H1 (cell line): ENCODE results near the gene WNT3A. TPM values are rescaled to one million over a fixed set of nuclear protein-coding genes. Genes with fewer than 3 reads are reported as not detected.

Experiments
- CTCF ChIA-PET: fragments of 300-600 bp; sonication (Branson Sonifier 250); formaldehyde crosslinking; loops from one replicate; lab custom pipeline; 2021; ENCODE audit not compliant: partially characterized antibody; lab: Charles Lee
- POLR2A ChIA-PET: fragments of 300-600 bp; sonication (Branson Sonifier 250); formaldehyde crosslinking; loops from one replicate; lab custom pipeline; 2021; ENCODE audit warnings: inconsistent platforms; ENCODE audit not compliant: partially characterized antibody; lab: Charles Lee
- DNase-seq, 2 experiments: peaks; one replicate each; pipeline versions ENCODE4 v3.0.0 to v3.0.0-alpha.2; 2010 to 2022; ENCODE audit warnings: low spot score in 2 of 2, low read depth in 1 of 2, mixed read lengths in 1 of 2
- FAIRE-seq: peaks from 2 replicates; lab custom pipeline; 2011; peaks lifted over from hg19 to GRCh38; lab: Jason Lieb, UNC
- H2AFZ ChIP-seq: 2 replicates; pipeline ENCODE4 v1.8.1; 2012; ENCODE audit warnings: low read length, inconsistent platforms
- H2AK5ac ChIP-seq: 2 replicates; pipeline ENCODE4 v1.6.1; 2013; ENCODE audit warnings: low read depth, low read length
- H2BK120ac ChIP-seq: replicated peaks from 2 replicates; pipeline ENCODE3; 2013; ENCODE audit warnings: low read depth, low read length, inconsistent platforms
- H2BK12ac ChIP-seq: 2 replicates; pipeline ENCODE4 v1.6.1; 2013; ENCODE audit warnings: low read depth, low read length
- H2BK15ac ChIP-seq: 2 replicates; pipeline ENCODE4 v1.6.1; 2013; ENCODE audit warnings: low read length
- H2BK20ac ChIP-seq: 2 replicates; pipeline ENCODE4 v1.6.1; 2013; ENCODE audit warnings: low read length
- H2BK5ac ChIP-seq: 2 replicates; pipeline ENCODE4 v1.6.1; 2013; ENCODE audit warnings: low read depth, low read length
- H3K14ac ChIP-seq: 2 replicates; pipeline ENCODE4 v1.6.1; 2013; ENCODE audit warnings: inconsistent platforms; ENCODE audit not compliant: insufficient read length
- H3K18ac ChIP-seq: 2 replicates; pipeline ENCODE4 v1.6.1; 2013; ENCODE audit warnings: low read length; ENCODE audit errors: extremely low read depth
- H3K23ac ChIP-seq: 2 replicates; pipeline ENCODE4 v1.6.1; 2013; ENCODE audit warnings: inconsistent platforms; ENCODE audit not compliant: insufficient read length
- H3K23me2 ChIP-seq: 2 replicates; pipeline ENCODE4 v1.6.1; 2013; ENCODE audit warnings: low read depth, low read length
- H3K27ac ChIP-seq: 2 replicates; pipeline ENCODE4 v1.6.1; 2011; ENCODE audit warnings: low read depth, low read length, inconsistent platforms
- H3K27me3 ChIP-seq, 4 experiments: replicated peaks in 1 of 4; 1 replicate in 1 of 4; 2 replicates in 3 of 4; pipeline versions ENCODE4 v1.6.1 to v1.8.1; 2011 to 2013; ENCODE audit warnings: low read length in 3 of 4, mild to moderate bottlenecking in 3 of 4, inconsistent platforms in 2 of 4, mixed read lengths in 2 of 4, moderate library complexity in 1 of 4; ENCODE audit not compliant: control insufficient read depth in 3 of 4, insufficient read depth in 3 of 4; ENCODE audit errors: extremely low read depth in 1 of 4
- H3K36me3 ChIP-seq, 4 experiments: 2 replicates each; pipeline versions ENCODE4 v1.6.1 to v1.8.1; 2011 to 2013; ENCODE audit warnings: mild to moderate bottlenecking in 4 of 4, low read length in 3 of 4, moderate library complexity in 2 of 4, control low read depth in 1 of 4, inconsistent platforms in 1 of 4; ENCODE audit not compliant: insufficient read depth in 4 of 4, control insufficient read depth in 2 of 4
- H3K4ac ChIP-seq: replicated peaks from 2 replicates; pipeline ENCODE3; 2013; ENCODE audit warnings: low read length, low read depth, mixed read lengths, inconsistent platforms; ENCODE audit not compliant: insufficient read length
- H3K4me1 ChIP-seq, 4 experiments: replicated peaks in 1 of 4; 1 replicate in 1 of 4; 2 replicates in 3 of 4; pipeline versions ENCODE4 v1.6.1 to v1.8.1; 2011 to 2013; ENCODE audit warnings: low read length in 3 of 4, inconsistent platforms in 2 of 4, mixed read lengths in 1 of 4; ENCODE audit not compliant: insufficient read depth in 4 of 4, control insufficient read depth in 3 of 4
- H3K4me2 ChIP-seq, 2 experiments: 2 replicates each; pipeline versions ENCODE4 v1.6.1 to v1.8.1; 2011 to 2013; ENCODE audit warnings: low read depth in 2 of 2, low read length in 2 of 2, control low read depth in 1 of 2, inconsistent platforms in 1 of 2, mild to moderate bottlenecking in 1 of 2; ENCODE audit not compliant: insufficient read depth in 1 of 2
- H3K4me3 ChIP-seq, 4 experiments: fragments of 200-600, 300-600 bp in 1 of 4; sonication (generic), shearing (Covaris generic), sonication (Bioruptor Twin) in 1 of 4; 2 replicates each; pipeline versions ENCODE4 v1.5.1 to v1.8.1; 2011 to 2016; ENCODE audit warnings: low read length in 4 of 4, low read depth in 3 of 4, control low read depth in 2 of 4, inconsistent platforms in 2 of 4, mild to moderate bottlenecking in 2 of 4, mixed read lengths in 1 of 4, moderate library complexity in 1 of 4; ENCODE audit not compliant: insufficient read depth in 2 of 4; ENCODE audit errors: extremely low read depth in 1 of 4
- H3K56ac ChIP-seq: replicated peaks from 2 replicates; pipeline ENCODE3; 2013; ENCODE audit warnings: low read depth, mild to moderate bottlenecking, mixed read lengths, low read length, inconsistent platforms; ENCODE audit not compliant: insufficient read length
- H3K79me1 ChIP-seq: 2 replicates; pipeline ENCODE4 v1.6.1; 2013; ENCODE audit warnings: low read depth, low read length, control low read depth
- H3K79me2 ChIP-seq, 2 experiments: 2 replicates each; pipeline versions ENCODE4 v1.6.1 to v1.8.1; 2012 to 2013; ENCODE audit warnings: low read length in 2 of 2, mild to moderate bottlenecking in 2 of 2, inconsistent platforms in 1 of 2; ENCODE audit not compliant: insufficient read depth in 2 of 2, control insufficient read depth in 1 of 2
- H3K9ac ChIP-seq, 4 experiments: replicated peaks in 1 of 4; 1 replicate in 1 of 4; 2 replicates in 3 of 4; pipeline versions ENCODE4 v1.6.1 to v1.8.1; 2011 to 2013; ENCODE audit warnings: low read depth in 3 of 4, low read length in 3 of 4, control low read depth in 2 of 4, mild to moderate bottlenecking in 2 of 4, moderate library complexity in 2 of 4, inconsistent platforms in 1 of 4; ENCODE audit errors: extremely low read depth in 1 of 4
- H3K9me3 ChIP-seq, 2 experiments: 2 replicates each; pipeline versions ENCODE4 v1.6.1 to v1.8.1; 2012 to 2013; ENCODE audit warnings: mild to moderate bottlenecking in 2 of 2, moderate library complexity in 2 of 2, control low read depth in 1 of 2, inconsistent platforms in 1 of 2, low read depth in 1 of 2, low read length in 1 of 2, mixed read lengths in 1 of 2; ENCODE audit not compliant: insufficient read depth in 2 of 2
- H4K20me1 ChIP-seq, 2 experiments: replicated peaks in 1 of 2; 2 replicates each; pipeline versions ENCODE3 to v1.8.1; 2011 to 2013; ENCODE audit warnings: inconsistent platforms in 2 of 2, low read length in 2 of 2, mild to moderate bottlenecking in 1 of 2; ENCODE audit not compliant: insufficient read depth in 2 of 2, control insufficient read depth in 1 of 2
- H4K5ac ChIP-seq: 2 replicates; pipeline ENCODE4 v1.6.1; 2013; ENCODE audit warnings: low read length, low read depth, mixed read lengths, inconsistent platforms; ENCODE audit not compliant: insufficient read length
- H4K8ac ChIP-seq: 2 replicates; pipeline ENCODE4 v1.8.0; 2013; ENCODE audit warnings: mild to moderate bottlenecking, moderate library complexity, low read length, inconsistent platforms; ENCODE audit not compliant: insufficient read depth; ENCODE audit errors: extremely low read depth
- H4K91ac ChIP-seq: replicated peaks from 2 replicates; pipeline ENCODE3; 2013; ENCODE audit warnings: low read length, mixed read lengths, inconsistent platforms; ENCODE audit not compliant: insufficient read length
- BACH1 ChIP-seq: IDR thresholded peaks from 2 replicates; pipeline ENCODE4 v1.6.1; 2012; ENCODE audit warnings: low read length, improper control_type of control experiment
- GTF2F1 ChIP-seq: IDR thresholded peaks from 2 replicates; pipeline ENCODE4 v1.6.1; 2012; ENCODE audit warnings: low read depth, low read length, improper control_type of control experiment, borderline replicate concordance
- KDM5A ChIP-seq: fragments of 200-600 bp; IDR thresholded peaks from 2 replicates; pipeline ENCODE4 v1.7.1; 2012; ENCODE audit warnings: mild to moderate bottlenecking, low read length, inconsistent platforms, mixed read lengths
- PHF8 ChIP-seq: fragments of 200-600 bp; sonication (generic); conservative IDR thresholded peaks from 2 replicates; pipeline ENCODE4 v1.7.1; 2012; ENCODE audit warnings: low read depth, mild to moderate bottlenecking, inconsistent platforms, low read length, moderate library complexity
- POLR2AphosphoS5 ChIP-seq: IDR thresholded peaks from 2 replicates; pipeline ENCODE4 v1.6.1; 2011; ENCODE audit warnings: low read depth, low read length
- WGBS, 2 experiments: shearing (Covaris generic) in 1 of 2; methylation state at CpG; one replicate each; pipeline versions ENCODE4 v1.1.6 to v1.1.7; 2013 to 2015; ENCODE audit warnings: low lambda C conversion rate in 2 of 2, mixed read lengths in 2 of 2, inconsistent platforms in 1 of 2, low coverage in 1 of 2, missing lambda C conversion rate in 1 of 2; ENCODE audit not compliant: insufficient replicate concordance in 2 of 2, insufficient coverage in 1 of 2, insufficient read length in 1 of 2; ENCODE audit errors: extremely low coverage in 1 of 2, missing lambda C conversion rate in 1 of 2; 5-methylcytosine and 5-hydroxymethylcytosine counted together
- polyA plus RNA-seq, 7 experiments: library from polyadenylated mRNA; depleted of rRNA in 3 of 7; stranded (reverse) in 5 of 7; unstranded in 2 of 7; fragments of >200 nt in 5 of 7; fragments of 200-250 nt in 2 of 7; gene quantifications; 1 replicate in 5 of 7; 2 replicates in 1 of 7; 4 replicates in 1 of 7; pipeline versions ENCODE4 v1.2.1 to v1.2.3, GENCODE V29; 2011 to 2013; ENCODE audit warnings: missing spikeins in 2 of 7, mixed read lengths in 2 of 7
- total RNA-seq: library from RNA; stranded (reverse); fragmentation: NEBNext Ultra II Directional; extraction: Animal tissue kit (Norgen Biotek cat#: 25700); gene quantifications from 2 replicates; pipeline ENCODE4 v1.2.1, GENCODE V29; 2021

The WNT3A gene
- total and polyA plus RNA-seq, 2 of the 8 experiments (the other 6 are each of a cell fraction or from before 2014, with no cell fraction given), result 0.08 to 0.19 TPM

- Histone ChIP-seq H3K27ac (no peak overlapping the region), H3K4me2 (peak overlapping the region; percentile 73 to 92; a peak in 2 of 4 replicates), H3K27me3 (peaks cover 0 to 3% (median 2%) of the 10 kb centered on the region in 4 experiments; a peak in 3 of 7 replicates), H3K79me1 (peaks cover 22% of the 10 kb centered on the region), H2BK5ac (no peak overlapping the region), H3K4me3 (peak overlapping the region in 1 of 4 experiments; percentile 99; a peak in 1 of 8 replicates), H3K14ac (no peak overlapping the region), H4K5ac (no peak overlapping the region), H3K79me2 (peaks cover 69 to 71% of the 10 kb centered on the region in 2 experiments), H3K56ac (no peak overlapping the region), H3K4ac (no peak overlapping the region), H2AK5ac (no peak overlapping the region), H3K9ac (no peak overlapping the region), H2BK15ac (no peak overlapping the region), H2BK120ac (no peak overlapping the region), H4K8ac (no peak overlapping the region), H3K36me3 (no peaks in the 10 kb centered on the region), H3K9me3 (no peaks in the 10 kb centered on the region), H3K18ac (no peak overlapping the region), H3K23ac (no peak overlapping the region), H3K4me1 (peaks cover 7 to 22% (median 10%) of the 10 kb centered on the region in 4 experiments), H2BK12ac (no peak overlapping the region), H2AFZ (no peak overlapping the region), H4K91ac (no peak overlapping the region), H3K23me2 (peaks cover 15% of the 10 kb centered on the region), H2BK20ac (no peak overlapping the region), H4K20me1 (peaks cover 48 to 63% of the 10 kb centered on the region in 2 experiments)
- DNase-seq, result no peak
- no peak for FAIRE-seq
- ChIA-PET POLR2A (interaction anchor here (2.2 to 4.3 kb wide), 3 partner anchors 8 to 21 kb away, joined by 7 to 27 read pairs (median 11); no protein-coding TSS in a partner anchor), CTCF (interaction anchor here (1.3 to 2.2 kb wide), 3 partner anchors 8 to 85 kb away, joined by 3 to 8 read pairs (median 7); no protein-coding TSS in a partner anchor)
- TF ChIP-seq KDM5A (no peak), PHF8 (no peak), BACH1 (no peak), POLR2AphosphoS5 (no peak), GTF2F1 (no peak)
- 90% methylated on average over 5 of the region's 5 CpGs; no CpG with 5 or more reads in 1 of the 2 experiments for WGBS, 2 experiments
Measured at GRCh38 chr1:228084797-228085196, 78.0 kb downstream of the WNT3A start.
